ENCODE data around the gene KDM4C.
"Not testable (repeated sequence)": the region's sequence is repeated elsewhere in the genome, so short reads cannot be mapped to it uniquely, and the experiment has no call there.

GRCh38 chr9:6768587-6768986 lies 10.8 kb downstream of the KDM4C start:
- TF ChIP-seq EZH2 (IDR thresholded peaks at IDR 0.05; ENCODE audit: low read length); CTCF (optimal IDR thresholded peaks at IDR 0.05 in 1 of 3, IDR thresholded peaks at IDR 0.05 in 1 of 3, conservative IDR thresholded peaks at IDR 0.05 in 1 of 3; ENCODE audit: extremely low read depth in 1 of 3, insufficient read depth in 2 of 3, low read length in 3 of 3): not testable (repeated sequence)
